Loucy (cell line): ENCODE results near the gene TINCR.

ENCODE experiments used
- H2AFZ ChIP-seq: fragments of 200-600 bp; sonication (generic); 2 replicates; pipeline ENCODE4 v1.6.0; 2016; ENCODE audit warnings: antibody characterized with exemption, mild to moderate bottlenecking, low read length, moderate library complexity
- H3F3A ChIP-seq: fragments of 200-600 bp; 2 replicates; pipeline ENCODE4 v1.6.0; 2016; ENCODE audit warnings: antibody characterized with exemption, low read depth, mild to moderate bottlenecking
- H3K27me3 ChIP-seq: fragments of 200-600 bp; sonication (generic); 2 replicates; pipeline ENCODE4 v1.6.1; 2014; ENCODE audit warnings: low read length, mild to moderate bottlenecking; ENCODE audit not compliant: insufficient read depth, poor library complexity, severe bottlenecking
- H3K36me3 ChIP-seq: fragments of 200-600 bp; sonication (generic); 2 replicates; pipeline ENCODE4 v1.6.1; 2016; ENCODE audit warnings: low read length; ENCODE audit not compliant: insufficient read depth
- H3K4me1 ChIP-seq: fragments of 200-600 bp; sonication (generic); 2 replicates; pipeline ENCODE4 v1.5.1; 2014; ENCODE audit warnings: low read length, mild to moderate bottlenecking; ENCODE audit not compliant: insufficient read depth, poor library complexity, severe bottlenecking
- H3K4me2 ChIP-seq: fragments of 200-600 bp; sonication (generic); 2 replicates; pipeline ENCODE4 v1.6.0; 2014; ENCODE audit warnings: antibody characterized with exemption, low read length, low read depth, mild to moderate bottlenecking; ENCODE audit not compliant: poor library complexity, severe bottlenecking
- H3K4me3 ChIP-seq: fragments of 200-600 bp; sonication (generic); 2 replicates; pipeline ENCODE4 v1.5.1; 2014; ENCODE audit warnings: low read length, mild to moderate bottlenecking, mixed read lengths; ENCODE audit not compliant: poor library complexity, severe bottlenecking
- H3K79me2 ChIP-seq: fragments of 200-600 bp; sonication (generic); 2 replicates; pipeline ENCODE4 v1.6.1; 2014; ENCODE audit warnings: low read length; ENCODE audit not compliant: insufficient read depth
- H3K9ac ChIP-seq: fragments of 200-600 bp; sonication (generic); 2 replicates; pipeline ENCODE4 v1.6.0; 2014; ENCODE audit warnings: mild to moderate bottlenecking, low read depth, low read length, moderate library complexity; ENCODE audit not compliant: poor library complexity, severe bottlenecking
- H3K9me2 ChIP-seq: fragments of 200-600 bp; sonication (generic); replicated peaks from 2 replicates; pipeline ENCODE4 v1.6.1; 2016; ENCODE audit warnings: low read depth, low read length, mixed read lengths
- H3K9me3 ChIP-seq: fragments of 200-600 bp; sonication (generic); 2 replicates; pipeline ENCODE4 v1.6.1; 2014; ENCODE audit warnings: mild to moderate bottlenecking, antibody characterized with exemption, low read length, low read depth; ENCODE audit not compliant: insufficient read depth
- H4K20me1 ChIP-seq: fragments of 200-600 bp; sonication (generic); 2 replicates; pipeline ENCODE4 v1.6.0; 2014; ENCODE audit warnings: antibody characterized with exemption, low read length, mild to moderate bottlenecking; ENCODE audit not compliant: insufficient read depth, poor library complexity, severe bottlenecking
- CTCF ChIP-seq: fragments of 200-600 bp; sonication (generic); conservative IDR thresholded peaks from 2 replicates; pipeline ENCODE4 v1.5.1; 2014; ENCODE audit warnings: mild to moderate bottlenecking, antibody characterized with exemption, low read length
- EZH2phosphoT487 ChIP-seq: fragments of 200-600 bp; IDR thresholded peaks from 2 replicates; pipeline ENCODE4 v1.6.1; 2018; ENCODE audit warnings: antibody characterized with exemption, mild to moderate bottlenecking, moderate library complexity, borderline replicate concordance

The TINCR gene

GRCh38 chr19:5572556-5573286 is 5.0 kb upstream of the TINCR start:
- no peak overlapping the region for H3K9ac ChIP-seq
- TF ChIP-seq CTCF = no peak
- TF ChIP-seq EZH2phosphoT487 = no peak
- H3K4me1 ChIP-seq = no peaks in the 10 kb centered on the region
- no peaks in the 10 kb centered on the region for H3K9me2 ChIP-seq
- no peaks in the 10 kb centered on the region for H3K27me3 ChIP-seq
- H3F3A ChIP-seq = no peaks in the 10 kb centered on the region
- H3K79me2 ChIP-seq = no peaks in the 10 kb centered on the region
- no peak overlapping the region for H2AFZ ChIP-seq
- H3K36me3 ChIP-seq = no peaks in the 10 kb centered on the region
- no peak overlapping the region for H3K4me3 ChIP-seq
- H4K20me1 ChIP-seq = no peaks in the 10 kb centered on the region
- H3K4me2 ChIP-seq = no peak overlapping the region
- no peaks in the 10 kb centered on the region for H3K9me3 ChIP-seq

- H3K4me3 ChIP-seq = no peak overlapping the region
- no peaks in the 10 kb centered on the region for H4K20me1 ChIP-seq
- no peaks in the 10 kb centered on the region for H3K36me3 ChIP-seq
- H3K4me2 ChIP-seq = no peak overlapping the region
- H3K9me2 ChIP-seq = no peaks in the 10 kb centered on the region
- H3K27me3 ChIP-seq = peaks cover 4% of the 10 kb centered on the region
- no peaks in the 10 kb centered on the region for H3K4me1 ChIP-seq
- TF ChIP-seq CTCF = no peak
- no peaks in the 10 kb centered on the region for H3F3A ChIP-seq
- H3K9ac ChIP-seq = no peak overlapping the region
- H2AFZ ChIP-seq = no peak overlapping the region
- H3K79me2 ChIP-seq = no peaks in the 10 kb centered on the region
- H3K9me3 ChIP-seq = no peaks in the 10 kb centered on the region
Measured at GRCh38 chr19:5571777-5572176, 4.0 kb upstream of the TINCR start.

- no peaks in the 10 kb centered on the region for H3K9me2 ChIP-seq
- peaks cover 10% of the 10 kb centered on the region for H3K27me3 ChIP-seq
- no peaks in the 10 kb centered on the region for H3K4me1 ChIP-seq
- H4K20me1 ChIP-seq = no peaks in the 10 kb centered on the region
- no peaks in the 10 kb centered on the region for H3K9me3 ChIP-seq
- no peaks in the 10 kb centered on the region for H3K36me3 ChIP-seq
- H3F3A ChIP-seq = no peaks in the 10 kb centered on the region
- no peak for TF ChIP-seq EZH2phosphoT487
- no peak for TF ChIP-seq CTCF
- H2AFZ ChIP-seq = no peak overlapping the region
- no peak overlapping the region for H3K9ac ChIP-seq
- no peak overlapping the region for H3K4me2 ChIP-seq
- no peaks in the 10 kb centered on the region for H3K79me2 ChIP-seq
- no peak overlapping the region for H3K4me3 ChIP-seq
Measured at GRCh38 chr19:5567970-5568407, 236 bp upstream of the TINCR start.
